Peyer's patch (tissue), 4 donors: ENCODE data around the gene CPHXL.

Experiments
- POLR2A ChIP-seq, 2 donors: fragments of 450-650 bp; IDR thresholded peaks; one replicate each; pipeline ENCODE4 v1.5.1; 2017; ENCODE audit warnings: antibody characterized with exemption in 2 of 2, mild to moderate bottlenecking in 2 of 2, moderate library complexity in 2 of 2
- TF ChIP-seq, protein P1 (sequence below), 6 experiments: fragments of 450-650 bp in 4 of 6; fragments of 200-600 bp in 2 of 6; sonication (generic) in 1 of 6; IDR thresholded peaks; one replicate each; pipeline ENCODE4 v1.5.1; 2017 to 2019; ENCODE audit warnings: antibody characterized with exemption in 6 of 6, mild to moderate bottlenecking in 3 of 6, moderate library complexity in 1 of 6

DNA sequence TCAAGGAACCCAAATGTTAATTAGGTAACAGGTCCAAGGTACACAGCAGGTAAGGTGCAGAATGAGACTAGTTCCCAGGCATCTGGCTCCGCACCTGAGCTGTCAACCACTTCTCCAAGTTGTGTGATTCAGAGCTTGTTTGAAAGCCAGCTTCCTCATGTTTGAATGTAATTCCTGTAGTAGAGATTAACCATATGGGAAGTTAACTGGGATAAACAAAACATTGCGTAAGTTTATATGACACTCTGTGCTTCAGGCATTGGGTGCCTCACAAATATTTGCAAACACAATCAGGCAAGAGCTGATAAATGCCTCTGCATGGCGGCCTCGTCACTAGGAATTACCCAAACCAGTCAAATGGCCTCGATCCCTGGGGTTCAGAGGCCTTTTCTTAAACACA is 27.9 kb upstream of the CPHXL start:
- TF ChIP-seq, protein P1, sequence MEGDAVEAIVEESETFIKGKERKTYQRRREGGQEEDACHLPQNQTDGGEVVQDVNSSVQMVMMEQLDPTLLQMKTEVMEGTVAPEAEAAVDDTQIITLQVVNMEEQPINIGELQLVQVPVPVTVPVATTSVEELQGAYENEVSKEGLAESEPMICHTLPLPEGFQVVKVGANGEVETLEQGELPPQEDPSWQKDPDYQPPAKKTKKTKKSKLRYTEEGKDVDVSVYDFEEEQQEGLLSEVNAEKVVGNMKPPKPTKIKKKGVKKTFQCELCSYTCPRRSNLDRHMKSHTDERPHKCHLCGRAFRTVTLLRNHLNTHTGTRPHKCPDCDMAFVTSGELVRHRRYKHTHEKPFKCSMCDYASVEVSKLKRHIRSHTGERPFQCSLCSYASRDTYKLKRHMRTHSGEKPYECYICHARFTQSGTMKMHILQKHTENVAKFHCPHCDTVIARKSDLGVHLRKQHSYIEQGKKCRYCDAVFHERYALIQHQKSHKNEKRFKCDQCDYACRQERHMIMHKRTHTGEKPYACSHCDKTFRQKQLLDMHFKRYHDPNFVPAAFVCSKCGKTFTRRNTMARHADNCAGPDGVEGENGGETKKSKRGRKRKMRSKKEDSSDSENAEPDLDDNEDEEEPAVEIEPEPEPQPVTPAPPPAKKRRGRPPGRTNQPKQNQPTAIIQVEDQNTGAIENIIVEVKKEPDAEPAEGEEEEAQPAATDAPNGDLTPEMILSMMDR (IDR thresholded peaks at IDR 0.05): no peak
- no peak for TF ChIP-seq POLR2A (IDR thresholded peaks at IDR 0.05)
